Measurements from ENCODE around the gene RSAD2.
"Not testable (repeated sequence)": the region's sequence is repeated elsewhere in the genome, so short reads cannot be mapped to it uniquely, and the experiment has no call there.

RSAD2 gene

GRCh38 chr2:6888724-6889123 lies 11.1 kb downstream of the RSAD2 start:
- Histone ChIP-seq H3K36me3 (no peaks in the 10 kb centered on the region), H3K4me1 (no peaks in the 10 kb centered on the region), H3K27me3 (no peaks in the 10 kb centered on the region), H3K4me3 (no peak overlapping the region), H3K9me3 (no peaks in the 10 kb centered on the region), H3K27ac (no peak overlapping the region)
- no peak for DNase-seq
- TF ChIP-seq CTCF (IDR thresholded peaks at IDR 0.05): no peak
- intact Hi-C loops (cut with DNase I; ENCODE audit: low total_unique reads): loop anchor here (5.0 kb wide), 1 partner anchor 1536 kb away; no protein-coding TSS in a partner anchor

- intact Hi-C loops (cut with DNase I; ENCODE audit: low total_unique reads): loop anchor here (10.0 kb wide), 1 partner anchor 151 kb away; no protein-coding TSS in a partner anchor
- no peaks in the 10 kb centered on the region for H3K36me3 ChIP-seq
- H3K4me1 ChIP-seq: no peaks in the 10 kb centered on the region
- no peaks in the 10 kb centered on the region for H3K9me3 ChIP-seq
- H3K27ac ChIP-seq: no peak overlapping the region
- no peak for DNase-seq
- no peak for TF ChIP-seq CTCF (IDR thresholded peaks at IDR 0.05)
- no peaks in the 10 kb centered on the region for H3K27me3 ChIP-seq
- no peak overlapping the region for H3K4me3 ChIP-seq
Observed at GRCh38 chr2:6893876-6894482, 16.4 kb downstream of the RSAD2 start.

DNA sequence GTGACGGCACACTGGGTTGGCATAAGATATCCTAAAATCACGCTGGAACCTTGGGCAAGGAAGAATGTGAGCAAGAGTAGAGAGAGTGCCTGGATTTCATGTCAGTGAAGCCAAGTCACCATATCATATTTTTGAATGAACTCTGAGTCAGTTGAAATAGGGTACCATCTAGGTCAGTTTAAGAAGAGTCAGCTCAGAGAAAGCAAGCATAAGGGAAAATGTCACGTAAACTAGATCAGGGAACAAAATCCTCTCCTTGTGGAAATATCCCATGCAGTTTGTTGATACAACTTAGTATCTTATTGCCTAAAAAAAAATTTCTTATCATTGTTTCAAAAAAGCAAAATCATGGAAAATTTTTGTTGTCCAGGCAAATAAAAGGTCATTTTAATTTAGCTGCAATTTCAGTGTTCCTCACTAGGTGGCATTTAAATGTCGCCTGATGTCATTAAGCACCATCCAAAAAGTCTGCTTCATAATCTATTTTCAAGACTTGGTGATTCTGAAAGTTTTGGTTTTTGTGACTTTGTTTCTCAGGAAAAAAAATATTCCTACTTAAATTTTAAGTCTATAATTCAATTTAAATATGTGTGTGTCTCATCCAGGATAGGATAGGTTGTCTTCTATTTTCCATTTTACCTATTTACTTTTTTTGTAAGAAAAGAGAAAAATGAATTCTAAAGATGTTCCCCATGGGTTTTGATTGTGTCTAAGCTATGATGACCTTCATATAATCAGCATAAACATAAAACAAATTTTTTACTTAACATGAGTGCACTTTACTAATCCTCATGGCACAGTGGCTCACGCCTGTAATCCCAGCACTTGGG lies 19.6 kb downstream of the RSAD2 start:
- Histone ChIP-seq H3K9me3 (no peaks in the 10 kb centered on the region), H3K27ac (no peak overlapping the region), H3K36me3 (no peaks in the 10 kb centered on the region), H3K4me1 (no peaks in the 10 kb centered on the region), H3K4me3 (no peak overlapping the region), H3K27me3 (no peaks in the 10 kb centered on the region)
- peak; percentile 57 to 62 for TF ChIP-seq CTCF (IDR thresholded peaks at IDR 0.05)
- no peak for DNase-seq
- intact Hi-C loops (cut with DNase I; ENCODE audit: low total_unique reads): loop anchor here (10.0 kb wide), 1 partner anchor 148 kb away; no protein-coding TSS in a partner anchor

DNA sequence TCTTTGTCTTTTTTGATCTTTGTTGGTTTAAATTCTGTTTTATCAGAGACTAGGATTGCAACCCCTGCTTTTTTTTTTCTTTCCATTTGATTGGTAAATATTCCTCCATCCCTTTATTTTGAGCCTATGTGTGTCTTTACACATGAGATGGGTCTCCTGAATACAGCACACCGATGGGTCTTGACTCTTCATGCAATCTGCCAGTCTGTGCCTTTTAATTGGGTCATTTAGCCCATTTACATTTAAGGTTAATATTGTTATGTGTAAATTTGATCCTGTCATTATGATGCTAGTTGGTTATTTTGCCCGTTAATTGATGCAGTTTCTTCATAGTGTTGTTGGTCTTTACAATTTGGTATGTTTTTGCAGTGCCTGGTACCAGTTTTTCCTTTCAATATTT lies 25.0 kb downstream of the RSAD2 start:
- H3K4me1 ChIP-seq; H3K36me3 ChIP-seq; H3K4me3 ChIP-seq; H3K9me3 ChIP-seq; DNase-seq; H3K27me3 ChIP-seq; intact Hi-C loops (cut with DNase I; ENCODE audit: low total_unique reads); H3K27ac ChIP-seq: not testable (repeated sequence)

DNA sequence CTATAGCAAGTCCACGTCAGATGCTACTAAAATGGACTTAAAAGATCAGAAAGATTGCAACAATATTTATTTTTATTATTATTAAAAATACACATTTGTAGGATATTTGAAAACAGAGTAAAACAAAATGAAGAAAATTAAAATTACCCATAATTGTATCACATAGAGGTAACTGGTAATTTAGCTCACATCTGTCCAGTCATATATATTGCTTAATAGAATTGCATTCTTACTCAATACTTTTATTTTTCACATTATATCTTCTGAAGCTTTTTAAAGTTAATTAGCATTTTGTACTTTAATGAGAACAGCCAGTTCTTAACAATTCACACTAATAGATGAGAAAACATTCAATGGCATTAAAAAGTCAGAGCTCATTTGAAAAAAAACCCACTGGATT lies 28.1 kb downstream of the RSAD2 start:
- Histone ChIP-seq H3K27me3 (no peaks in the 10 kb centered on the region), H3K4me1 (no peaks in the 10 kb centered on the region), H3K36me3 (no peaks in the 10 kb centered on the region), H3K4me3 (no peak overlapping the region), H3K27ac (no peak overlapping the region), H3K9me3 (no peaks in the 10 kb centered on the region)
- DNase-seq: no peak
- intact Hi-C loops (cut with DNase I; ENCODE audit: low total_unique reads): no loop called here
- TF ChIP-seq CTCF (IDR thresholded peaks at IDR 0.05): no peak

GRCh38 chr2:6906165-6906741 lies 28.7 kb downstream of the RSAD2 start:
- Histone ChIP-seq H3K9me3 (no peaks in the 10 kb centered on the region), H3K27ac (no peak overlapping the region), H3K27me3 (no peaks in the 10 kb centered on the region), H3K4me1 (no peaks in the 10 kb centered on the region), H3K4me3 (no peak overlapping the region), H3K36me3 (no peaks in the 10 kb centered on the region)
- intact Hi-C loops (cut with DNase I; ENCODE audit: low total_unique reads): no loop called here
- TF ChIP-seq CTCF (IDR thresholded peaks at IDR 0.05): no peak
- no peak for DNase-seq

All from tibial artery (tissue), 4 donors.